HG03045 (cell line): ENCODE results near the gene SPDYE18.
"Not testable (repeated sequence)": the region's sequence is repeated elsewhere in the genome, so short reads cannot be mapped to it uniquely, and the experiment has no call there.

Experiments used
- ATAC-seq: cut with Tn5 transposase; IDR thresholded peaks from one replicate; pipeline ENCODE4 v1.9.1; 2021; ENCODE audit warnings: mild to moderate bottlenecking, moderate library complexity; ENCODE audit not compliant: unreplicated experiment

SPDYE18 gene, protein sequence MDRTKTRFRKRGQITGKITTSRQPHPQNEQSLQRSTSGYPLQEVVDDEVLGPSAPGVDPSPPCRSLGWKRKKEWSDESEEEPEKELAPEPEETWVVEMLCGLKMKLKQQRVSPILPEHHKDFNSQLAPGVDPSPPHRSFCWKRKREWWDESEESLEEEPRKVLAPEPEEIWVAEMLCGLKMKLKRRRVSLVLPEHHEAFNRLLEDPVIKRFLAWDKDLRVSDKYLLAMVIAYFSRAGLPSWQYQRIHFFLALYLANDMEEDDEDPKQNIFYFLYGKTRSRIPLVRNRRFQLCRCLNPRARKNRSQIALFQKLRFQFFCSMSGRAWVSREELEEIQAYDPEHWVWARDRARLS

DNA sequence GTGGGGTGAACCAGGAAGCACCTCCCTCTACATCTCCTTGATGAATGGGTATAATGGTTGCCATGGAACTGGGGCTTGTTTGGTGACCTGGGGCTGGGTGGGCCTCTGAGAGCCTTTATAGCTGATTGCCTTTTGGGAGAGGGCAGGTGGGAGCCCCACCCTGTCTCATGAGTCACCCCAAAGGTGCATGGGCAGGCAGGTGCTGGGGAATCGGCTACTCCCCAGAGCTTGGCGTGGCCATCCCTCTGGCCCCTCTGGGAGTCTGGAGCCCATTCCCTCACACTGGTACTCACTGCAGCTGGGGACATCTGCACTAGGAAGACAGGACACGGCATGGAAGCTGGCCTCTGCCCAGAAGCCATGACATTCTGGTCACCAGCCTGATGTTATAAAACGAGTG is at the start of gene SPDYE18:
SPDYE18 (minus strand) TSS at position 2 of the 400 bp plus-strand sequence. CDS start 2,046 bp downstream, outside the sequence.
- ATAC-seq = not testable (repeated sequence)

DNA sequence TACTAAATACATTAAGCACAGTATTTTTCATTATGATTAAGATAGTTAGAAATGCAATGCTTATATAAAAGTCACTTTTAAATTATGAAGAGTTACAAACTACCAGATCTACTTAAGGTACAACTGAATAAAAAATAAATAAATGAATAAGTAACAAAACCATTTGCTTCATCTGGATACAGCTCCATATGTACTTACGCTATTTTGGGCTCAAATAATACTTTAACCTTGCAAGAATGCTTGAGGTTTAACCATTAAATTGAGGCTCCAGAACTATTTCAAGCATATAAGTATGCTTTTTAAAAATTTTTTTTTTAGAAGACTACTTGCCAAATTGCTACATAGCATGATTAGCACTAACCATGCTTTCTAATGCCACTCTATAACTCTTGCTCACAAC is 46.0 kb upstream of the SPDYE18 start:
- ATAC-seq = not testable (repeated sequence)

DNA sequence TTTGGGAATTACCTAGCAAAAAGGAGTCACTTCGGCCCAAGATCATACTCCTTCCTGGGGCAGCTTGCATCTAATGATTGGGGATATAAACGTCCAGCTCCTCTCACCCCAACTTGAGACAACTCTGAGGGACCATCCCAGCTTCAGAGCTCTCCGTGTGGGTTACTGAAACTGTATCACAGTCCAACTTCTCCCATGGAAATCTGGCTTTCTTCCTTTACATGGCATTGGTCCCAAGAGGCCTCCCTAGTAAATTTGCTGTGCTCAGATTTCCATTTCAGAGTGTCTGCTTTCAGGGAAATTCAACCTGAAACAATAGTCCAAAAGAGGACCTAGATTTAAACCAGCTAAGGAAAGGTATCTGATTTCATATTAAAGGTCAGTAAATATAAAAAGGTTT is 45.3 kb upstream of the SPDYE18 start:
- ATAC-seq = not testable (repeated sequence)

DNA sequence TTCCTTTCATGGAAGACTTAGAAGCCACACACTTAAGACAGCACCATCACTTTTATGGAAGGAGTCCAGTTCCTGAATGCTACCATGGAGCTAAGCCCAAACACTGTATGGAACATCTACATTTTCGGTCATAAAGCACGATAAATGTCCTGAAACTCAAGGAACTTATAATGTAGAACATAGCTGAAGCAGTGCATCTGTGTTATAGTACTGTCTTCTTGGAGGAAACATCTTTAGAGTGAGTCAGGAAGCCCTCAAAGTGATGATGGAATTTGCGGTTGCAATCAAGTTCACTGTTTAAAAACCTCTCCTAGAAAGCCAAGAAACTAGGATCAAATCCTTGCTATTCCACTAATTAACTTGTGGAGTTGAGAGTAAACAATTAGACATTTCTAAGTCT is 43.5 kb upstream of the SPDYE18 start:
- ATAC-seq = not testable (repeated sequence)

DNA sequence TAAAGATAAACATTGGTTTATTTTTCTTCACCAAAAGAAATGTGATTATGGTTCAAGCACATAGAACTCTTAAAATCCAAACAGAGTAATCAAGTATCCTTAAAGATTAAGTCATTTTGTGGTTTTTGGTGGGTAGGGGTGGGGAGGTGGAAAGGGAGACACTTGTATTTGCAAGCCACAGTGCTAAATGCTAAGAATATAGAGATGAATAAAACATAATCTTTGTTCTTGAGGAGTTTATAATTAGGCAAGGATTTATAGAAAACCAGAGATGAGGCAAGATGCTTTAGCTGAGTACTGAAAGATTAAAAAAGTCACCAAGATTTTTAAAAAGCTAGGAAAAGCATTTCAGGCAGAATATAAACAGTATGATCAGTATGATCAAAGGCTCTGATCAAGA is 40.3 kb upstream of the SPDYE18 start:
- ATAC-seq = not testable (repeated sequence)

GRCh38 chr7:77101187-77101586 is 38.8 kb upstream of the SPDYE18 start:
- not testable (repeated sequence) for ATAC-seq

GRCh38 chr7:77100501-77100900 is 38.1 kb upstream of the SPDYE18 start:
- ATAC-seq = not testable (repeated sequence)

- not testable (repeated sequence) for ATAC-seq
Measured at GRCh38 chr7:77092301-77092700, 29.9 kb upstream of the SPDYE18 start.

DNA sequence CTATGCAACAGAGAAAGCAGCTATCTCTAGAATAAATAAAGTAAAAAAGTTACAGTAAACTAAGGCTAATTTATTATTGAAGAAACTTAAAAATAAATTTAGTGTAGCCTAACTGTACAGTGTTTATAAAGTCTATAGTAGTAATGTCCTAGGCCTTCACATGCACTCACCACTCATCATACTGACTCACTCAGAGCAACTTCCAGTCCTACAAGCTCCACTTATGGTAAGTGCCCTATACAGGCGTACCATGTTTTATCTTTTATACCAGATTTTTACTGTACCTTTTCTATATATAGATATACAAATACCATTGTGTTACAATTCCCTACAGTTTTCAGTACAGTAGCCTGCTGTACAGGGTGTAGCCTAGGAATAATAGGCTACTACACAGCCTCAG is 19.8 kb upstream of the SPDYE18 start:
- not testable (repeated sequence) for ATAC-seq

GRCh38 chr7:77080236-77080635 is 17.9 kb upstream of the SPDYE18 start:
- ATAC-seq = not testable (repeated sequence)

GRCh38 chr7:77079624-77080023 is 17.3 kb upstream of the SPDYE18 start:
- not testable (repeated sequence) for ATAC-seq

DNA sequence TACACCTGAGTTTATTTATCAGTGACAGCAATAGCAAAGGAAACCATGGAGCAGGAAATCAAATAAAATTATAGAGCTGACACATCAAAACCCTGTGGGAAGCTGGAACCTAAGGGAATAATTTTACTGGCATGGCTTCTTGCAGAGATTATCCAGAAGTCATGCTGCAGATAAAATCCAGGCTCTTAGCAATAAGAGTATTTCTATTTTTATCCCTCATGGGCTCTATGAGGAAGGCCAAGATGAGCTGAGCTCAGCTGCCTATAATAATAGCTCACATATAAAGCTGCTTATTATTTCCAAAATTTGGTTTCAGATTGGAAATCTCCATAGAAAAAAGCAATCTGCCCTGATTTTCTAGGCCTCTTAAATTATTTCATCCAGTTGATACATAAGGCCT is 16.8 kb upstream of the SPDYE18 start:
- not testable (repeated sequence) for ATAC-seq

DNA sequence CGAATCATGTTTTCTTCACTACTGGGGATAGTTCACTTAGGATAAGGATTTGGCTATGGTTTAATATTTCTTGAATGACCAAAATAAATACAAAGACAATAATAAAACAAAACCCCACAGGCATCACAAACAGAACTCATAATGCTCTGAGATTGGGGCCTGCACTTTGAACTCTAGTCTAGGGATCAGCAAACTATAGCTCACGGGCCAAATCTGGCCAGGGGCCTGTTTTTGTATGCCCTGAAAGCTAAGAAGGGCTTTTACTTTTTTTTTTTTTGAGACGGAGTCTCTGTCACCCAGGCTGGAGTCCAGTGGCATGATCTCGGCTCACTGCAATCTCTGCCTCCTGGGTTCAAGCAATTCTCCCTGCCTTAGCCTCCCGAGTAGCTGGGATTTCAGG is 14.7 kb upstream of the SPDYE18 start:
- ATAC-seq = not testable (repeated sequence)

DNA sequence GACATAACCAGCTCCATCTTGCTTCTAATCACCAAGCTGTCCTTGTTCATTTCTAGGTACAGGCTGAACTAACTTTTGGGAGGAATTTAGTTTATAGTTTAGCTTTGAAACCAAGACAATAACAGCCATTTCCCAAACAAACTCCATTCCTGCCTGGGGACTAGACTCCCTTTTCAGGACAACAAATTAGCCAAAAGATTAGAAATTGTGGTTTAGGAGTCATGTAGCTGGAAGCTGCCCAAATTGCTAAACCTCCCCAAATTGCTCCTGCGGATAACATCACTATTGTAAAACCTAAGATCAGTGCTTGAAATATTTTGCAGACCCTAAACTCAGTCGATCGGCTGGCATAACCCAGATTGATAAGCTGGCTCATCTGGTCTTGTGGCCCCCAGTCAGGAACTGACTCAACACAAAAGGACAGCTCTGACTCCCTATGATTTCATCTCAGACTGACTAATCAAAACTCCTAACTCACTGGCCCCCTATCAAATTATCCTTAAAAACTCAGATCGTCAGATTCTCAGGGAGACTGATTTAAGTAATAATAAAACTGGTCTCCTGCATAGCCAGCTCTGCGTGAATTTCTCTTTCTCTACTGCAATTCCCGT is 12.5 kb upstream of the SPDYE18 start:
- not testable (repeated sequence) for ATAC-seq

DNA sequence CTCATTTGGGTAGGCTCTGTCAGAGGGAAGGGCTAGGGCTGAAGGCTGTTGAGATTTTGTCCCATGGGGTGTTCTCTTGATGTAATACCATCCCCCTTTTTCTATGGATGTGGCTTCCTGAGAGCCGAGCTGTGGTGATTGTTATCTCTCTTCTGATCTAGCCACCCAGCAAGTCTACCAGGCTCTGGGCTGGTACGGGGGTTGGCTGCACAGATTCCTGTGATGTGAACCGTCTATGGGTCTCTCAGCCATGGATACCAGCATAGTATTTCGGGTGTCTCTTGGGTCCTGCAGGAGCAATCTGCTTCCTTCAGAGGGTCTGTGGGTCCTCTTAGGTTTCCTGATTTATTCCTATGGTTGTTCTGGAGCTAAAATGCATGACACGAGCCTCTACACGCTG is 8.8 kb upstream of the SPDYE18 start:
- not testable (repeated sequence) for ATAC-seq

DNA sequence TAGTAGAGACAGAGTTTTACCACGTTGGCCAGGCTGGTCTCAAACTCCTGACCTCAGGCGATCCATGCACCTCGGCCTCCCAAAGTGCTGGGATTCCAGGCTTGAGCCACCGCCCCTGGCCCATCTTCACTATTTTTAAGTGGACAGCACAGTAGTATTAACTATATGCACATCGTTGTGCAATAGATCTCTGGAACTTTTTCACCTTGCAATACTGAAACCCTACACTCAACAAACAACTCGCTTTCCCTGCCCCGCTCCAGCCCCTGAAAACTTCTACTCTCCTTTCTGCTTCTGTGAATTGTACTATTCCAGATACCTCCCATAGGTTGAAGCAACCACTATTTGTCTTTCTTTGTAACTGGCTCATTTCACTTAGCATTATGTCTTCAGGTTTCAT is 3.5 kb upstream of the SPDYE18 start:
- ATAC-seq = not testable (repeated sequence)

- not testable (repeated sequence) for ATAC-seq
Measured at GRCh38 chr7:77063732-77064131, 1.4 kb upstream of the SPDYE18 start.

GRCh38 chr7:77032261-77032660 is 30.1 kb downstream of the SPDYE18 start, which contains the start of gene SPDYE17:
TSS of gene SPDYE17 (minus strand) at chr7:77032361. CDS start at chr7:77030570, 1,791 bp downstream.
- not testable (repeated sequence) for ATAC-seq

GRCh38 chr7:77026349-77026748 is 36.0 kb downstream of the SPDYE18 start:
- not testable (repeated sequence) for ATAC-seq

GRCh38 chr7:77010074-77010680 is 52.2 kb downstream of the SPDYE18 start:
- not testable (repeated sequence) for ATAC-seq

DNA sequence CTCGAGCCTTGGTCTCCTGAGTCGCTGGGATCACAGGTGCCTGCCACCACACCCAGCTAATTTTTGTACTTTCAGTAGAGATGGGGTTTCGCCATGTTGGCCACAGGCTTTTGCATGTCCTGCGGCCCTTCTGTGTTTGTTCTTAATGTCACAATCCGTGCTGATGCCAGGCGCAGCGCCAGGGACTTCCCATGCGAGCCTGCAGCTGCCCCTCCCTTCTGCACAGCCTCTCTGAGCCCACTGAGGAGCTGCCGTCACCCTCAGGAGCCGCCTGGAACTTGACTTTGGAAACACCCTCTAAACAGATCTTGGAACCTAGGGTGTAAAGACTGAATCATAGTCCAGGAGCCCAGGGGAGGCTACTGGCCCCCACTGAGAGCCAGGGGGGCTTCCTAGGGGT is 54.4 kb downstream of the SPDYE18 start:
- not testable (repeated sequence) for ATAC-seq
